Lung (tissue), 12 donors: ENCODE results near the gene CXCR1. TPM values are rescaled to one million over a fixed set of nuclear protein-coding genes. Genes with fewer than 3 reads are reported as not detected.

Experiments
- ATAC-seq: fragments of 200-7000 bp; cut with Tn5 transposase; one replicate; pipeline ENCODE4 v1.9.1; 2020; ENCODE audit warnings: moderate number of reproducible peaks; ENCODE audit not compliant: insufficient read depth, low FRiP score
- DNase-seq, 3 donors: peaks; one replicate each; pipeline ENCODE4 v3.0.0-alpha.2; 2013 to 2017
- H3K27ac ChIP-seq, 2 donors: one replicate each; pipeline ENCODE4 v1.5.1; 2013; ENCODE audit warnings: mild to moderate bottlenecking in 2 of 2, moderate library complexity in 2 of 2, control low read depth in 1 of 2, inconsistent platforms in 1 of 2, low read depth in 1 of 2, low read length in 1 of 2
- H3K27me3 ChIP-seq, 3 donors: one replicate each; pipeline ENCODE4 v1.5.1; 2013; ENCODE audit warnings: low read length in 2 of 3; ENCODE audit not compliant: control insufficient read depth in 3 of 3, insufficient read depth in 3 of 3
- H3K36me3 ChIP-seq, 4 donors: one replicate each; pipeline ENCODE4 v1.5.1; 2013; ENCODE audit warnings: low read length in 4 of 4, mild to moderate bottlenecking in 1 of 4, moderate library complexity in 1 of 4; ENCODE audit not compliant: control insufficient read depth in 4 of 4, insufficient read depth in 4 of 4
- H3K4me1 ChIP-seq, 5 donors: one replicate each; pipeline ENCODE4 v1.5.1; 2013; ENCODE audit warnings: low read length in 5 of 5, mild to moderate bottlenecking in 2 of 5, moderate library complexity in 1 of 5; ENCODE audit not compliant: control insufficient read depth in 5 of 5, insufficient read depth in 5 of 5
- H3K4me3 ChIP-seq: one replicate; pipeline ENCODE4 v1.5.1; 2013; ENCODE audit warnings: mild to moderate bottlenecking, control low read depth, moderate library complexity
- H3K9ac ChIP-seq, 2 donors: one replicate each; pipeline ENCODE4 v1.5.1; 2013; ENCODE audit warnings: low read length in 2 of 2, control low read depth in 1 of 2; ENCODE audit not compliant: insufficient read depth in 1 of 2
- H3K9me3 ChIP-seq, 4 donors: one replicate each; pipeline ENCODE4 v1.5.1; 2013; ENCODE audit warnings: low read length in 3 of 4, mild to moderate bottlenecking in 1 of 4, moderate library complexity in 1 of 4; ENCODE audit not compliant: control insufficient read depth in 4 of 4, insufficient read depth in 3 of 4
- CTCF ChIP-seq: IDR thresholded peaks from 2 replicates; pipeline ENCODE4 v1.5.1; 2012; ENCODE audit warnings: mild to moderate bottlenecking; ENCODE audit errors: control extremely low read depth, extremely low read depth
- WGBS, 2 donors: extraction: QIAGEN DNeasy Blood & Tissue Kit; methylation state at CpG; one replicate each; pipeline ENCODE4 v1.1.7; 2013; 5-methylcytosine and 5-hydroxymethylcytosine counted together
- polyA plus RNA-seq, 2 donors: library from polyadenylated mRNA; stranded (reverse); fragments of 200-250 nt; gene quantifications; one replicate each; pipeline ENCODE4 v1.2.1, GENCODE V29; 2013
- total RNA-seq, 2 donors: library from RNA; depleted of rRNA in 1 of 2; stranded (reverse); fragments of >200 nt in 1 of 2; gene quantifications; one replicate each; pipeline ENCODE4 v1.2.1, GENCODE V29; 2014 to 2021
- donor health status: control.
- donor health status: control.
- donor health status: Bipolar disorder and iron deficiency.
- donor health status: healthy.
- donor health status: DM: yes; HTN: yes; CAD: no.

CXCR1 gene
- total and polyA plus RNA-seq, 4 donors: 0.47 to 49.0 (median 4.2) TPM

GRCh38 chr2:218186876-218187275, 20.1 kb upstream of the CXCR1 start:
- H3K9me3 ChIP-seq: no peaks in the 10 kb centered on the region
- DNase-seq (no peak), ATAC-seq (no peak)
- H3K4me3 ChIP-seq: no peak overlapping the region
- 73 to 80% methylated on average over 1 of the region's 1 CpG for WGBS, 2 donors
- no peaks in the 10 kb centered on the region for H3K36me3 ChIP-seq
- no peak overlapping the region for H3K27ac ChIP-seq
- no peak overlapping the region for H3K9ac ChIP-seq
- H3K4me1 ChIP-seq: no peaks in the 10 kb centered on the region
- no peaks in the 10 kb centered on the region for H3K27me3 ChIP-seq
- no peak for TF ChIP-seq CTCF

GRCh38 chr2:218186355-218186766, 19.6 kb upstream of the CXCR1 start:
- no peak overlapping the region for H3K9ac ChIP-seq
- H3K4me3 ChIP-seq: no peak overlapping the region
- peak; percentile 64 for TF ChIP-seq CTCF
- H3K27ac ChIP-seq: no peak overlapping the region
- DNase-seq: peak; percentile 48 to 67 (median 54)
- no peaks in the 10 kb centered on the region for H3K4me1 ChIP-seq
- no peaks in the 10 kb centered on the region for H3K27me3 ChIP-seq
- WGBS, 2 donors: 37 to 38% methylated on average over 8 of the region's 8 CpGs
- ATAC-seq: peak; percentile 84
- H3K36me3 ChIP-seq: no peaks in the 10 kb centered on the region
- no peaks in the 10 kb centered on the region for H3K9me3 ChIP-seq

GRCh38 chr2:218184331-218184730, 17.6 kb upstream of the CXCR1 start:
- no peaks in the 10 kb centered on the region for H3K9me3 ChIP-seq
- H3K27me3 ChIP-seq: no peaks in the 10 kb centered on the region
- no peaks in the 10 kb centered on the region for H3K36me3 ChIP-seq
- no peak overlapping the region for H3K4me3 ChIP-seq
- no peak for TF ChIP-seq CTCF
- H3K4me1 ChIP-seq: peaks cover 0 to 2% (median 0%) of the 10 kb centered on the region in 5 donors
- no peak overlapping the region for H3K27ac ChIP-seq
- no peak overlapping the region for H3K9ac ChIP-seq
- 92 to 97% methylated on average over 1 of the region's 1 CpG for WGBS, 2 donors
- no peak for DNase-seq
- no peak for ATAC-seq

GRCh38 chr2:218180467-218181114, 13.8 kb upstream of the CXCR1 start:
- no peaks in the 10 kb centered on the region for H3K27me3 ChIP-seq
- TF ChIP-seq CTCF: no peak
- no peaks in the 10 kb centered on the region for H3K36me3 ChIP-seq
- no peak overlapping the region for H3K4me3 ChIP-seq
- peaks cover 0 to 2% (median 0%) of the 10 kb centered on the region in 5 donors for H3K4me1 ChIP-seq
- peak overlapping the region in 1 of 2 donors; percentile 18 for H3K27ac ChIP-seq
- ATAC-seq (no peak), DNase-seq (no peak)
- WGBS, 2 donors: 71 to 77% methylated on average over 9 of the region's 9 CpGs
- no peak overlapping the region for H3K9ac ChIP-seq
- no peaks in the 10 kb centered on the region for H3K9me3 ChIP-seq
